Measurements from ENCODE around the gene INPP5E.

DNA sequence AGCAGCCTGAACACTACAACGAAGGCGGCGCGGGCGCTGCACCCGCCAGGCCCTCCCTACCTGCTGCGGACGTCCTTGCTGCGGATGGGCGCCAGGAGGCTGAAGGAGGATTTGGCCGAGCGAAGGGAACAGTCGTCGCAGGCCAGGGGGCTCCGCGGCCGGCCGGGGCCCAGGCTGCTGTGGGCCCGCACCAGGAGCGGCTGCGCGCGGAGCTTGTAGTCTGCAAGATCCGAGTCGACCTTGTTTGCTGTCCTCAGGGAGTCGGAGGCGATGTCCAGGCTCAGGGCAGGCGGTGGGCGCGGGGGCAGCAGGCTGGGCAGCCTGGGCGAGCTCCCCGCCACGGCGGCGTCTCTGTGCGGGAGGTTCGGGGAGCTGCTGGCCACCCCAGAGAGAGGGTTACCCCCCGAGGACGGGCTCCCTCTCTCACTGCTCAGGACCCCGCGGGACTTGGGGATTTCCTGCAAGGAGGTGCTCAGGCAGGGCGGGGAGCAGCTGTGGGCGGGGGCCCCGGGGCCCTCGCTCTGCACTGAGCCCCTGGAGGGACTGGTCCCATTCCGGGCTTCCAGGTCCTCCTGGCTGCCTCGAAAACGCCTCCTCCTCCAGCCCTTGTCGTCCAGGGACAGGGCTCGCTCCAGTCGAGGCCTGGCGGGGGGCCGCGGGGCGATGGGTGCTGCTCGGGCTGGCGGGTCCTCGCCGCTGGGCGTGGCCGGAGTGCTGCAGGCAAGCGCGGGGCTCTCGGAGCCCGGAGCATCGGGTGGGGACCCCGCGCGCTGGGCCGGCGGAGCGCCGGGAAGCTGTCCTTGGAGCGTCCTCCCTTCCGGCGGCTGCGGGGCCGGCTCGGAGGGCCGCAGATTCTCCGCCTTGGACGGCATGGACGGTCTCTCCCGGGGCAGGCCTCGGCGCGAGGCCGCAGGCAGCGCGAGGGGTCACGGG is 831 bp downstream of the INPP5E start:
- TF ChIP-seq, protein P1, sequence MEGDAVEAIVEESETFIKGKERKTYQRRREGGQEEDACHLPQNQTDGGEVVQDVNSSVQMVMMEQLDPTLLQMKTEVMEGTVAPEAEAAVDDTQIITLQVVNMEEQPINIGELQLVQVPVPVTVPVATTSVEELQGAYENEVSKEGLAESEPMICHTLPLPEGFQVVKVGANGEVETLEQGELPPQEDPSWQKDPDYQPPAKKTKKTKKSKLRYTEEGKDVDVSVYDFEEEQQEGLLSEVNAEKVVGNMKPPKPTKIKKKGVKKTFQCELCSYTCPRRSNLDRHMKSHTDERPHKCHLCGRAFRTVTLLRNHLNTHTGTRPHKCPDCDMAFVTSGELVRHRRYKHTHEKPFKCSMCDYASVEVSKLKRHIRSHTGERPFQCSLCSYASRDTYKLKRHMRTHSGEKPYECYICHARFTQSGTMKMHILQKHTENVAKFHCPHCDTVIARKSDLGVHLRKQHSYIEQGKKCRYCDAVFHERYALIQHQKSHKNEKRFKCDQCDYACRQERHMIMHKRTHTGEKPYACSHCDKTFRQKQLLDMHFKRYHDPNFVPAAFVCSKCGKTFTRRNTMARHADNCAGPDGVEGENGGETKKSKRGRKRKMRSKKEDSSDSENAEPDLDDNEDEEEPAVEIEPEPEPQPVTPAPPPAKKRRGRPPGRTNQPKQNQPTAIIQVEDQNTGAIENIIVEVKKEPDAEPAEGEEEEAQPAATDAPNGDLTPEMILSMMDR (IDR thresholded peaks at IDR 0.05) = no peak
- TF ChIP-seq EZH2 (IDR thresholded peaks at IDR 0.05; ENCODE audit: borderline replicate concordance, insufficient read depth, low read depth, low read length, poor library complexity, severe bottlenecking) = no peak
